ENCODE results near the gene CST9.
"Not testable (repeated sequence)": the region's sequence is repeated elsewhere in the genome, so short reads cannot be mapped to it uniquely, and the experiment has no call there.

The CST9 gene

GRCh38 chr20:23587631-23588030 is 18.1 kb downstream of the CST9 start:
- DNase-seq (ENCODE audit: low read depth, low spot score): no peak

GRCh38 chr20:23586735-23587525 is 18.8 kb downstream of the CST9 start:
- DNase-seq (ENCODE audit: low read depth, low spot score): no peak

GRCh38 chr20:23585808-23586734 is 19.6 kb downstream of the CST9 start:
- DNase-seq (ENCODE audit: low read depth, low spot score): no peak

GRCh38 chr20:23585449-23585807 is 20.3 kb downstream of the CST9 start:
- no peak for DNase-seq (ENCODE audit: low read depth, low spot score)

GRCh38 chr20:23584434-23585199 is 21.1 kb downstream of the CST9 start:
- DNase-seq (ENCODE audit: low read depth, low spot score): no peak

- no peak for DNase-seq (ENCODE audit: low read depth, low spot score)
Measured at GRCh38 chr20:23583526-23583925, 22.2 kb downstream of the CST9 start.

GRCh38 chr20:23582293-23582692 is 23.4 kb downstream of the CST9 start:
- DNase-seq (ENCODE audit: low read depth, low spot score): no peak

GRCh38 chr20:23581833-23582232 is 23.9 kb downstream of the CST9 start:
- DNase-seq (ENCODE audit: low read depth, low spot score): not testable (repeated sequence)

GRCh38 chr20:23574977-23575376 is 30.7 kb downstream of the CST9 start:
- DNase-seq (ENCODE audit: low read depth, low spot score): no peak

- no peak for DNase-seq (ENCODE audit: low read depth, low spot score)
Measured at GRCh38 chr20:23570178-23570760, 35.4 kb downstream of the CST9 start.

- no peak for DNase-seq (ENCODE audit: low read depth, low spot score)
Measured at GRCh38 chr20:23569570-23569969, 36.1 kb downstream of the CST9 start.

GRCh38 chr20:23568971-23569330 is 36.8 kb downstream of the CST9 start:
- DNase-seq (ENCODE audit: low read depth, low spot score): no peak

- DNase-seq (ENCODE audit: low read depth, low spot score): no peak
Measured at GRCh38 chr20:23568320-23568970, 37.3 kb downstream of the CST9 start, which contains the start of gene CST9L. Gene CST9L (minus strand): TSS chr20:23568484. CDS start chr20:23568450, 34 bp downstream.

GRCh38 chr20:23566199-23566932 is 39.4 kb downstream of the CST9 start:
- no peak for DNase-seq (ENCODE audit: low read depth, low spot score)

GRCh38 chr20:23565503-23566045 is 40.1 kb downstream of the CST9 start:
- no peak for DNase-seq (ENCODE audit: low read depth, low spot score)

- DNase-seq (ENCODE audit: low read depth, low spot score): no peak
Measured at GRCh38 chr20:23564927-23565326, 40.8 kb downstream of the CST9 start.

- no peak for DNase-seq (ENCODE audit: low read depth, low spot score)
Measured at GRCh38 chr20:23562721-23563342, 42.9 kb downstream of the CST9 start.

GRCh38 chr20:23554401-23554800 is 51.3 kb downstream of the CST9 start:
- no peak for DNase-seq (ENCODE audit: low read depth, low spot score)
